Measurements from ENCODE around the gene SEC14L5.

GRCh38 chr16:5031601-5032000 is 73.5 kb downstream of the SEC14L5 start:
- no peak for TF ChIP-seq CTCF (IDR thresholded peaks at IDR 0.05; ENCODE audit: low read depth, low read length, poor library complexity, severe bottlenecking)
- TF ChIP-seq EZH2phosphoT487 (IDR thresholded peaks at IDR 0.05; ENCODE audit: borderline replicate concordance, low read length) = no peak

Data from DOHH2 (cell line).